Natural killer cell (primary cell): ENCODE measurements around the gene MARK4. TPM values are rescaled to one million over a fixed set of nuclear protein-coding genes. Genes with fewer than 3 reads are reported as not detected.
"Not testable (repeated sequence)": the region's sequence is repeated elsewhere in the genome, so short reads cannot be mapped to it uniquely, and the experiment has no call there.

Source experiments
- ATAC-seq, 3 donors: fragments of 150-1000 bp in 2 of 3; fragments of 200-7000 bp in 1 of 3; cut with Tn5 transposase; 1 replicate in 1 of 3; 2 replicates in 2 of 3; pipeline ENCODE4 v1.10.0; 2021; ENCODE audit warnings: mild to moderate bottlenecking in 2 of 3, moderate library complexity in 2 of 3
- DNase-seq, 2 donors: peaks; one replicate each; pipeline versions ENCODE4 v3.0.0 to v3.0.0-alpha.2; 2013 to 2021; ENCODE audit warnings: mixed read lengths in 1 of 2
- H3K27ac ChIP-seq: one replicate; pipeline ENCODE4 v1.5.1; 2013; ENCODE audit warnings: mild to moderate bottlenecking, low read length
- H3K27me3 ChIP-seq: one replicate; pipeline ENCODE4 v1.6.1; 2013; ENCODE audit warnings: low read length; ENCODE audit not compliant: control insufficient read depth, insufficient read depth
- H3K36me3 ChIP-seq: one replicate; pipeline ENCODE4 v1.6.1; 2013; ENCODE audit warnings: low read length; ENCODE audit not compliant: control insufficient read depth, insufficient read depth
- H3K4me1 ChIP-seq: one replicate; pipeline ENCODE4 v1.6.1; 2013; ENCODE audit warnings: low read length; ENCODE audit not compliant: control insufficient read depth, insufficient read depth
- H3K4me3 ChIP-seq: one replicate; pipeline ENCODE4 v1.5.1; 2013; ENCODE audit warnings: low read length
- H3K9me3 ChIP-seq: one replicate; pipeline ENCODE4 v1.6.1; 2013; ENCODE audit warnings: low read length; ENCODE audit not compliant: control insufficient read depth, insufficient read depth
- H3K27ac Mint-ChIP-seq, 2 donors: one replicate each; pipeline ENCODE4 v1.8.0; 2022; ENCODE audit warnings: mild to moderate bottlenecking in 2 of 2, mixed read lengths in 2 of 2, moderate library complexity in 1 of 2
- H3K27me3 Mint-ChIP-seq, 2 donors: one replicate each; pipeline ENCODE4 v1.8.0; 2022; ENCODE audit warnings: low read depth in 2 of 2, mixed read lengths in 2 of 2
- H3K36me3 Mint-ChIP-seq: one replicate; pipeline ENCODE4 v1.8.0; 2022; ENCODE audit warnings: mixed read lengths
- H3K4me1 Mint-ChIP-seq, 2 donors: one replicate each; pipeline ENCODE4 v1.8.0; 2022; ENCODE audit warnings: mixed read lengths in 2 of 2
- H3K4me3 Mint-ChIP-seq: one replicate; pipeline ENCODE4 v1.8.0; 2022; ENCODE audit warnings: mild to moderate bottlenecking, moderate library complexity, mixed read lengths
- H3K9me3 Mint-ChIP-seq, 2 donors: one replicate each; pipeline ENCODE4 v1.8.0; 2022; ENCODE audit warnings: mixed read lengths in 2 of 2
- WGBS: methylation state at CpG from one replicate; pipeline ENCODE4 v1.1.7; 2013; ENCODE audit warnings: missing lambda C conversion rate; ENCODE audit not compliant: insufficient coverage; 5-methylcytosine and 5-hydroxymethylcytosine counted together
- intact Hi-C: fragments of 100-400 bp; cut with micrococcal nuclease; formaldehyde crosslinking; loops from one replicate; pipeline ENCODE4 v1.14.2; 2022
- total RNA-seq, 4 donors: library from RNA; stranded (reverse); fragments of 120-200 nt in 1 of 4; gene quantifications; one replicate each; pipeline versions ENCODE4 v1.2.3 to v1.2.4, GENCODE V29; 2013 to 2022
- TF ChIP-seq, protein P1 (sequence below): fragments of 200-600 bp; IDR thresholded peaks from one replicate; pipeline ENCODE4 v1.8.0; 2022; ENCODE audit warnings: antibody characterized with exemption

Gene MARK4
- total RNA-seq, 3 donors from 2014 or later (not counting 1 experiment from before 2014, with no cell fraction given): 50.4 to 53.6 (median 51.4) TPM

DNA sequence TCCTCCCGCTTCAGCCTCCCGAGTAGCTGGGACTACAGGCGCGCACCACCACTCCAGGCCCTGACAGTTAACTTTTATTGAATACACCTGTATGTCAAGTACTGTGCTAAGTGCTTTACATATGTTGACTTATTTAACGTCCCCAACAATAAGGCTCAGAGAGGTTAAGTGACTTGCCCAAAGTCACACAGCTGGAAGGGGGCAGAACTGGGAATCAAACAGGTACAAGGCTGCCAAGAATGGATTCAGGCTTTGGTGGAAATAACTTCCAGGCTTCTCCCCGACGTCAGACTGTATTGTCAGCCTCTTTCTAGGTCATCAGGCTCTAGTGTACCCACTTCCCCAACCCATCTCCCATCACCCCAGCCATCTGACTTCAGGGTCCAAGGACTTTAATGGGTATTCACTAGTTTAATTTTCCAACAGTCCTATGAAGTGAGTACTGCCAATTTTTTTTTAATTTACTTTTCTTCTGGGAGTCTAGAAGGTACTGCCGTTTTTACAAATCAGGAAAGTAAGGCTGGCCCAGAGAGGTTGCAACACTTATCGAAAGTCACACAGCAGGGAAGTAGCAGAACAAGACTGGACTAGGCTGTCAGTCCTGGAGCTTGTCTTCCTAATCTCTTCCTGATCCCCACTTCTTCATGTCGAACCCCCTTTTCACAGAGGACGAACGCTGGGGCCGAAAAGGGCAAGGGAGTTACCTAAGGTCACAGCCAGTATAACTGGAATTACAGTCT is 76.5 kb downstream of the MARK4 start:
- H3K4me3 ChIP-seq: no peak overlapping the region
- WGBS: 74% methylated on average over 13 of the region's 13 CpGs
- peaks cover 11% of the 10 kb centered on the region for H3K27me3 ChIP-seq
- H3K4me3 Mint-ChIP-seq: no peak overlapping the region
- TF ChIP-seq, protein P1, sequence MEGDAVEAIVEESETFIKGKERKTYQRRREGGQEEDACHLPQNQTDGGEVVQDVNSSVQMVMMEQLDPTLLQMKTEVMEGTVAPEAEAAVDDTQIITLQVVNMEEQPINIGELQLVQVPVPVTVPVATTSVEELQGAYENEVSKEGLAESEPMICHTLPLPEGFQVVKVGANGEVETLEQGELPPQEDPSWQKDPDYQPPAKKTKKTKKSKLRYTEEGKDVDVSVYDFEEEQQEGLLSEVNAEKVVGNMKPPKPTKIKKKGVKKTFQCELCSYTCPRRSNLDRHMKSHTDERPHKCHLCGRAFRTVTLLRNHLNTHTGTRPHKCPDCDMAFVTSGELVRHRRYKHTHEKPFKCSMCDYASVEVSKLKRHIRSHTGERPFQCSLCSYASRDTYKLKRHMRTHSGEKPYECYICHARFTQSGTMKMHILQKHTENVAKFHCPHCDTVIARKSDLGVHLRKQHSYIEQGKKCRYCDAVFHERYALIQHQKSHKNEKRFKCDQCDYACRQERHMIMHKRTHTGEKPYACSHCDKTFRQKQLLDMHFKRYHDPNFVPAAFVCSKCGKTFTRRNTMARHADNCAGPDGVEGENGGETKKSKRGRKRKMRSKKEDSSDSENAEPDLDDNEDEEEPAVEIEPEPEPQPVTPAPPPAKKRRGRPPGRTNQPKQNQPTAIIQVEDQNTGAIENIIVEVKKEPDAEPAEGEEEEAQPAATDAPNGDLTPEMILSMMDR: no peak
- no peaks in the 10 kb centered on the region for H3K4me1 ChIP-seq
- no peaks in the 10 kb centered on the region for H3K36me3 ChIP-seq
- intact Hi-C loops: no loop called here
- DNase-seq: no peak
- H3K27ac ChIP-seq: no peak overlapping the region
- H3K27me3 Mint-ChIP-seq: peaks cover 11 to 30% of the 10 kb centered on the region in 2 donors
- H3K9me3 Mint-ChIP-seq: no peaks in the 10 kb centered on the region
- ATAC-seq: no peak
- H3K36me3 Mint-ChIP-seq: no peaks in the 10 kb centered on the region
- no peak overlapping the region for H3K27ac Mint-ChIP-seq
- H3K4me1 Mint-ChIP-seq: peaks cover 0 to 5% of the 10 kb centered on the region in 2 donors
- no peaks in the 10 kb centered on the region for H3K9me3 ChIP-seq

DNA sequence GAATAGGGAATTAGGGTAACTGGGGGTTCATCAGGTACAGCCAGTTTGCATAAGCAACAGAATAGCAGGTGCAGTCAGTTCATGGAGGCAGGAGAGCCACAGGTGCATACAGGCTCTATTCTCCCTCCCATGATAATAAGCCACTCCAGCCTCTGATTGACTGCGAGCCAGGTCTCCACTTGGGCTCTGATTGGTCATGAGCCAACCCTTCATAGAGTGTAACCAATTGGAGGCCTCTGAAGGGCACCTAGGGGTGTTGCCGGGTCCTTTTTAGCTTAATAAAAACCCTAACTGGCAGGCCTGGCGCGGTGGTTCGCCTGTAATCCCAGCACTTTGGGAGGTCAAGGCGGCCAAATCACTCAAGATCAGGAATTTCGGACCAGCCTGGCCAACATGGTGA is 80.3 kb downstream of the MARK4 start:
- Mint-ChIP-seq H3K9me3 (no peaks in the 10 kb centered on the region), H3K27me3 (peaks cover 0 to 10% of the 10 kb centered on the region in 2 donors), H3K36me3 (no peaks in the 10 kb centered on the region), H3K27ac (no peak overlapping the region), H3K4me3 (no peak overlapping the region), H3K4me1 (peaks cover 0 to 2% of the 10 kb centered on the region in 2 donors)
- 87% methylated on average over 7 of the region's 7 CpGs for WGBS
- DNase-seq (no peak), ATAC-seq (no peak)
- TF ChIP-seq, protein P1: no peak
- no peaks in the 10 kb centered on the region for H3K27me3 ChIP-seq
- H3K36me3 ChIP-seq: no peaks in the 10 kb centered on the region
- no peak overlapping the region for H3K27ac ChIP-seq
- intact Hi-C loops: no loop called here
- H3K4me1 ChIP-seq: no peaks in the 10 kb centered on the region
- H3K4me3 ChIP-seq: no peak overlapping the region
- no peaks in the 10 kb centered on the region for H3K9me3 ChIP-seq

DNA sequence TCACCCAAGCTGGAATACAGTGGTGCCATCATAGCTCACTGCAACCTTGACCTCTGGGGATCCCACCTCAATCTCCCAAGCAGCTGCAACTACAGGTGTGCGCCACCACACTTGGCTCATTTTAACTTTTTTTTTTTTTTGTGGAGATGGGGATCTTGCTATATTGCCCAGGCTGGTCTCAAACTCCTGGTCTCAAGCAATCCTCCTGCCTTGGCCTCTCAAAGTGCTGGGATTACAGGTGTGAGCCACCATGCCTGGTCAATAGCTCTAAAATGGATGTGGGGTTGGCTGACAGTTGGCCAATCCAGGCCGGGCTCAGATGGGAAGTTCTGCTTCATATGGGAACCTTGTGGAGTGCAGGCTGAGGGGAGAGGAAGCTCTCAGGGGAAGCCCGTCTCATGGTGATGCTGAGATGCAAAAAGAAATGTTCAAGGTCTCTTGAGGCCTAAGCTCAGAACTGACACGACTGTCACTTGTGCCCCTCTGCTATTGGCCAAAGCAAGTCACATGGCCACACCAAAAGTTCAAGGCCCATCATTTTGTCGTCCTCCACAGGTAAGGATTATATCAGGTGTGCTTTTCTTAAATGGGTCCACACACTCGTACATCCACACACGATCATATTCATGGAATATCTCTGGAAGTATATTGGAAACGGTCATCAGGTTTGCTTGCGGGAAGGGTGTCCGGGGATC is 82.7 kb downstream of the MARK4 start:
- 87% methylated on average over 9 of the region's 10 CpGs for WGBS
- no peaks in the 10 kb centered on the region for H3K36me3 Mint-ChIP-seq
- TF ChIP-seq, protein P1: no peak
- no peaks in the 10 kb centered on the region for H3K27me3 ChIP-seq
- H3K4me1 Mint-ChIP-seq: peaks cover 4 to 5% of the 10 kb centered on the region in 2 donors
- intact Hi-C loops: no loop called here
- peaks cover 4% of the 10 kb centered on the region for H3K4me1 ChIP-seq
- no peaks in the 10 kb centered on the region for H3K9me3 ChIP-seq
- H3K4me3 Mint-ChIP-seq: no peak overlapping the region
- no peak overlapping the region for H3K27ac Mint-ChIP-seq
- DNase-seq: no peak
- H3K9me3 Mint-ChIP-seq: no peaks in the 10 kb centered on the region
- H3K27ac ChIP-seq: no peak overlapping the region
- no peak for ATAC-seq
- no peak overlapping the region for H3K4me3 ChIP-seq
- H3K36me3 ChIP-seq: no peaks in the 10 kb centered on the region
- H3K27me3 Mint-ChIP-seq: peaks cover 0 to 7% of the 10 kb centered on the region in 2 donors

DNA sequence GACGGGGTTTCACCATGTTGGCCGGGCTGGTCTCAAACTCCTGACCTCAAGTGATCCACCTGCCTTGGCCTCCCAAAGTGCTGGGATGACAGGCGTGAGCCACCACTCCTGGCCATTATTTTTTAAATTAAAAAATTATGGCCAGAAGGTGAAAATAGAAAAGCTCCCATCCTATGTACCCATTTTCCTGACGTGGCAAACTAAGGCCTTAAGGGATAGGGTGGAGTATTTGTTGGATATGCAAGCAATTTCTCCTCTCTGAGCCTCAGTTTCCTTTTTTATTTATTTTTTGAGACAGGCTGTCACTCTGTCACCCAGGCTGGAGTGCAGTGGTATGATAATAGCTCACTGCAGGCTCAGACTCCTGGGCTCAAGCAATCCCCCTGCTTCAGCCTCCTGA is 83.8 kb downstream of the MARK4 start:
- DNase-seq, H3K27me3 ChIP-seq, H3K36me3 ChIP-seq, H3K4me3 ChIP-seq, H3K4me3 Mint-ChIP-seq, H3K9me3 ChIP-seq, H3K27ac ChIP-seq, H3K4me1 ChIP-seq, H3K36me3 Mint-ChIP-seq, H3K9me3 Mint-ChIP-seq, H3K4me1 Mint-ChIP-seq, ATAC-seq, H3K27ac Mint-ChIP-seq: not testable (repeated sequence)
- H3K27me3 Mint-ChIP-seq: peaks cover 1 to 11% of the 10 kb centered on the region in 2 donors
- 98% methylated on average over 3 of the region's 4 CpGs for WGBS
- intact Hi-C loops: loop anchor here (5.0 kb wide), 3 partner anchors 433 to 553 kb away; no protein-coding TSS in a partner anchor
